IMR-90 (cell line): ENCODE measurements around the gene BTG4. TPM values are rescaled to one million over a fixed set of nuclear protein-coding genes. Genes with fewer than 3 reads are reported as not detected.

Experiments used
- ATAC-seq: fragments of 200-7000 bp; cut with Tn5 transposase; 2 replicates; pipeline ENCODE4 v1.9.1; 2020; ENCODE audit warnings: low read depth, mild to moderate bottlenecking, moderate library complexity
- BruUV-seq: library from RNA; stranded (reverse); fragments of 400-500 nt; replicated peaks from 2 replicates; lab custom pipeline; 2021; lab: Mats Ljungman, UMichigan
- CTCF ChIA-PET: fragments of 300-600 bp; formaldehyde crosslinking; extraction: SDS; loops from one replicate; lab custom pipeline; 2021; ENCODE audit warnings: antibody characterized with exemption; lab: Yijun Ruan, JAX
- POLR2A ChIA-PET: fragments of 300-600 bp; sonication (Branson Sonifier 250); formaldehyde crosslinking; loops from one replicate; lab custom pipeline; 2022; ENCODE audit warnings: antibody characterized with exemption; ENCODE audit not compliant: unreplicated experiment; lab: Charles Lee
- DNase-seq: peaks from one replicate; pipeline ENCODE4 v3.0.0; 2013
- H2AFZ ChIP-seq: replicated peaks from 2 replicates; pipeline ENCODE3; 2013; ENCODE audit warnings: low read length, mild to moderate bottlenecking; ENCODE audit not compliant: poor library complexity
- H2AK5ac ChIP-seq: 2 replicates; pipeline ENCODE4 v1.6.1; 2013; ENCODE audit warnings: low read depth, low read length, inconsistent platforms
- H2AK9ac ChIP-seq: replicated peaks from 2 replicates; pipeline ENCODE3; 2013; ENCODE audit warnings: mild to moderate bottlenecking, low read depth, low read length, moderate library complexity; ENCODE audit not compliant: poor library complexity
- H2BK120ac ChIP-seq: 2 replicates; pipeline ENCODE4 v1.6.1; 2013; ENCODE audit warnings: low read depth, low read length, inconsistent platforms
- H2BK15ac ChIP-seq: 3 replicates; pipeline ENCODE4 v1.6.1; 2013; ENCODE audit warnings: low read depth, low read length, inconsistent platforms
- H2BK20ac ChIP-seq: 2 replicates; pipeline ENCODE4 v1.6.1; 2013; ENCODE audit warnings: low read depth, mild to moderate bottlenecking, inconsistent platforms, low read length, moderate library complexity
- H2BK5ac ChIP-seq: 2 replicates; pipeline ENCODE4 v1.6.1; 2013; ENCODE audit warnings: mild to moderate bottlenecking, low read depth, low read length, inconsistent platforms; ENCODE audit not compliant: poor library complexity, severe bottlenecking
- H3K14ac ChIP-seq: replicated peaks from 2 replicates; pipeline ENCODE4 v1.6.1; 2013; ENCODE audit warnings: low read depth, low read length, inconsistent platforms
- H3K18ac ChIP-seq: 2 replicates; pipeline ENCODE4 v1.6.1; 2013; ENCODE audit warnings: low read depth, low read length, control low read depth
- H3K23ac ChIP-seq: 2 replicates; pipeline ENCODE4 v1.6.1; 2013; ENCODE audit warnings: low read depth, low read length, inconsistent platforms
- H3K27ac ChIP-seq: 2 replicates; pipeline ENCODE4 v1.5.1; 2013; ENCODE audit warnings: mild to moderate bottlenecking, control low read depth, low read length; ENCODE audit not compliant: insufficient read depth
- H3K27me3 ChIP-seq: 2 replicates; pipeline ENCODE4 v1.6.1; 2013; ENCODE audit warnings: low read length; ENCODE audit not compliant: control insufficient read depth, insufficient read depth
- H3K36me3 ChIP-seq: 2 replicates; pipeline ENCODE4 v1.6.1; 2013; ENCODE audit warnings: low read length, mixed read lengths; ENCODE audit not compliant: control insufficient read depth, insufficient read depth
- H3K4ac ChIP-seq: 2 replicates; pipeline ENCODE4 v1.6.1; 2013; ENCODE audit warnings: low read depth, low read length, inconsistent platforms
- H3K4me1 ChIP-seq: 2 replicates; pipeline ENCODE4 v1.6.1; 2013; ENCODE audit warnings: low read length, mixed read lengths; ENCODE audit not compliant: control insufficient read depth, insufficient read depth
- H3K4me2 ChIP-seq: 2 replicates; pipeline ENCODE4 v1.6.1; 2013; ENCODE audit warnings: low read depth, mild to moderate bottlenecking, control low read depth, low read length, moderate library complexity
- H3K4me3 ChIP-seq: 2 replicates; pipeline ENCODE4 v1.5.1; 2013; ENCODE audit warnings: low read depth, mild to moderate bottlenecking, control low read depth, low read length, moderate library complexity; ENCODE audit not compliant: insufficient read depth
- H3K56ac ChIP-seq: 2 replicates; pipeline ENCODE4 v1.6.1; 2013; ENCODE audit warnings: low read length, inconsistent platforms; ENCODE audit not compliant: insufficient read depth; ENCODE audit errors: extremely low read depth
- H3K79me1 ChIP-seq, 2 experiments: 2 replicates each; pipeline ENCODE4 v1.6.1; 2013; ENCODE audit warnings: low read length in 2 of 2, inconsistent platforms in 1 of 2, low read depth in 1 of 2
- H3K9ac ChIP-seq: 2 replicates; pipeline ENCODE4 v1.6.1; 2013; ENCODE audit warnings: low read depth, low read length, control low read depth
- H3K9me1 ChIP-seq: 2 replicates; pipeline ENCODE4 v1.6.1; 2013; ENCODE audit warnings: low read length, inconsistent platforms; ENCODE audit not compliant: insufficient read depth
- H3K9me3 ChIP-seq: 2 replicates; pipeline ENCODE4 v1.6.1; 2013; ENCODE audit warnings: low read length; ENCODE audit not compliant: control insufficient read depth, insufficient read depth
- H4K20me1 ChIP-seq: 2 replicates; pipeline ENCODE4 v1.6.1; 2013; ENCODE audit warnings: low read length, inconsistent platforms; ENCODE audit not compliant: insufficient read depth
- H4K5ac ChIP-seq: 2 replicates; pipeline ENCODE4 v1.6.1; 2013; ENCODE audit warnings: mild to moderate bottlenecking, low read depth, low read length, control low read depth
- H4K8ac ChIP-seq, 2 experiments: 2 replicates each; pipeline ENCODE4 v1.6.1; 2013; ENCODE audit warnings: low read depth in 2 of 2, low read length in 2 of 2, control low read depth in 1 of 2, inconsistent platforms in 1 of 2
- H4K91ac ChIP-seq: 2 replicates; pipeline ENCODE4 v1.6.1; 2013; ENCODE audit warnings: low read depth, low read length, inconsistent platforms; ENCODE audit not compliant: insufficient read depth
- BHLHE40 ChIP-seq: fragments of 150-350 bp; IDR thresholded peaks from 2 replicates; pipeline ENCODE4 v1.6.1; 2016; ENCODE audit warnings: mild to moderate bottlenecking, low read depth, low read length
- CEBPB ChIP-seq: IDR thresholded peaks from 2 replicates; pipeline ENCODE4 v1.6.1; 2012; ENCODE audit warnings: low read depth, low read length, improper control_type of control experiment
- ELK1 ChIP-seq: fragments of 150-350 bp; IDR thresholded peaks from 2 replicates; pipeline ENCODE4 v1.6.1; 2016; ENCODE audit warnings: low read depth, mild to moderate bottlenecking, low read length, moderate library complexity, borderline replicate concordance
- FOS ChIP-seq: fragments of 150-350 bp; IDR thresholded peaks from 2 replicates; pipeline ENCODE4 v1.6.1; 2016; ENCODE audit warnings: low read depth, low read length
- MAFK ChIP-seq: IDR thresholded peaks from 2 replicates; pipeline ENCODE4 v1.6.1; 2012; ENCODE audit warnings: low read depth, low read length, improper control_type of control experiment
- MAZ ChIP-seq: IDR thresholded peaks from 2 replicates; pipeline ENCODE4 v1.6.1; 2012; ENCODE audit warnings: low read depth, mild to moderate bottlenecking, low read length, improper control_type of control experiment, moderate library complexity, borderline replicate concordance
- MXI1 ChIP-seq: IDR thresholded peaks from 2 replicates; pipeline ENCODE4 v1.6.1; 2012; ENCODE audit warnings: low read depth, mild to moderate bottlenecking, low read length, moderate library complexity, borderline replicate concordance
- NFE2L2 ChIP-seq: fragments of 150-350 bp; IDR thresholded peaks from 2 replicates; pipeline ENCODE4 v1.6.1; 2016; ENCODE audit warnings: low read depth, mild to moderate bottlenecking, low read length
- POLR2A ChIP-seq: IDR thresholded peaks from 2 replicates; pipeline ENCODE4 v1.6.1; 2012; ENCODE audit warnings: mild to moderate bottlenecking, low read depth, low read length
- RAD21 ChIP-seq: IDR thresholded peaks from 2 replicates; pipeline ENCODE4 v1.6.1; 2012; ENCODE audit warnings: low read length, improper control_type of control experiment
- RCOR1 ChIP-seq: IDR thresholded peaks from 2 replicates; pipeline ENCODE4 v1.6.1; 2012; ENCODE audit warnings: mild to moderate bottlenecking, low read length, improper control_type of control experiment; ENCODE audit not compliant: insufficient replicate concordance
- RFX5 ChIP-seq: IDR thresholded peaks from 2 replicates; pipeline ENCODE4 v1.8.0; 2012; ENCODE audit warnings: low read depth, mild to moderate bottlenecking, low read length, moderate library complexity
- SMC3 ChIP-seq: fragments of 150-350 bp; IDR thresholded peaks from 2 replicates; pipeline ENCODE4 v1.6.1; 2016; ENCODE audit warnings: low read depth, mild to moderate bottlenecking, antibody characterized with exemption, low read length, moderate library complexity
- USF2 ChIP-seq: fragments of 150-350 bp; IDR thresholded peaks from 2 replicates; pipeline ENCODE4 v1.6.1; 2017; ENCODE audit warnings: mild to moderate bottlenecking, antibody characterized with exemption, low read length, low read depth
- WGBS, 2 experiments: methylation state at CpG; one replicate each; pipeline versions ENCODE4 v1.1.5 to v1.1.7; 2013; ENCODE audit warnings: missing lambda C conversion rate in 2 of 2; ENCODE audit not compliant: insufficient read length in 1 of 2; ENCODE audit errors: extremely low coverage in 2 of 2; 5-methylcytosine and 5-hydroxymethylcytosine counted together
- dilution Hi-C: fragments of 300-500 bp; cut with HindIII; formaldehyde crosslinking; loops from one replicate; pipeline ENCODE4 v1.14.3; 2018; ENCODE audit warnings: low sequenced_read_pairs; ENCODE audit not compliant: unreplicated experiment
- in situ Hi-C: fragments of 300-500 bp; cut with MboI; formaldehyde crosslinking; loops from 3 replicates; pipeline ENCODE4 v1.14.3; 2019; ENCODE audit warnings: low sequenced_read_pairs, inconsistent platforms, mixed read lengths
- intact Hi-C: fragments of 100-400 bp; cut with micrococcal nuclease; formaldehyde crosslinking; loops from 2 replicates; pipeline ENCODE4 v1.10.0; 2022
- polyA plus RNA-seq, 3 experiments: library from polyadenylated mRNA; depleted of rRNA; stranded (reverse); fragments of >200 nt; gene quantifications; 2 replicates each; pipeline ENCODE4 v1.2.3, GENCODE V29; 2012; ENCODE audit warnings: low replicate concordance in 1 of 3
- total RNA-seq: library from RNA; depleted of rRNA; stranded (reverse); fragments of >200 nt; gene quantifications from 2 replicates; pipeline ENCODE4 v1.2.3, GENCODE V29; 2012

BTG4 gene
- total and polyA plus RNA-seq, 2 of the 4 experiments (the other 2 are of a cell fraction): not detected

- in situ Hi-C loops: no loop called here
- no TSS peak for BruUV-seq
- Histone ChIP-seq H3K23ac (no peak overlapping the region), H3K56ac (no peak overlapping the region), H3K4ac (no peak overlapping the region), H2AK5ac (no peak overlapping the region), H4K8ac (no peak overlapping the region), H3K27me3 (no peaks in the 10 kb centered on the region; the same call in 1 of the 2 replicates), H3K4me1 (no peaks in the 10 kb centered on the region), H4K91ac (no peak overlapping the region), H2AK9ac (no peak overlapping the region), H3K4me2 (no peak overlapping the region), H3K18ac (no peak overlapping the region), H2AFZ (no peak overlapping the region), H3K9ac (no peak overlapping the region), H3K9me3 (no peaks in the 10 kb centered on the region), H2BK20ac (no peak overlapping the region), H3K36me3 (no peaks in the 10 kb centered on the region), H4K20me1 (no peaks in the 10 kb centered on the region), H3K4me3 (no peak overlapping the region), H3K14ac (no peak overlapping the region), H4K5ac (no peak overlapping the region), H3K27ac (no peak overlapping the region), H2BK5ac (no peak overlapping the region), H3K9me1 (no peaks in the 10 kb centered on the region), H2BK15ac (no peak overlapping the region), H2BK120ac (no peak overlapping the region), H3K79me1 (no peaks in the 10 kb centered on the region)
- TF ChIP-seq FOS (no peak), CEBPB (no peak), USF2 (no peak), RFX5 (no peak), MAZ (no peak), RAD21 (no peak), BHLHE40 (no peak), MAFK (no peak), ELK1 (no peak), POLR2A (no peak), RCOR1 (no peak), NFE2L2 (no peak), SMC3 (no peak), MXI1 (no peak)
- POLR2A ChIA-PET: no interaction called here
- CTCF ChIA-PET: interaction anchor here (0.8 kb wide), 1 partner anchor 12 kb away, joined by 3 read pairs; no protein-coding TSS in a partner anchor
- dilution Hi-C loops: no loop called here
- WGBS, 2 experiments: no CpG with 5 or more reads among the region's 2 CpGs
- ATAC-seq: no peak
- intact Hi-C loops: no loop called here
- DNase-seq: peak; percentile 16
These were observed 35.8 kb downstream of the BTG4 start for GRCh38 chr11:111476366-111476765.
